NCI-H2171 (cell line): ENCODE results near the gene ZBTB38.

Experiments
- DNase-seq: peaks from one replicate; lab custom pipeline; 2025; lab: John Stamatoyannopoulos, UW

ZBTB38 gene

DNA sequence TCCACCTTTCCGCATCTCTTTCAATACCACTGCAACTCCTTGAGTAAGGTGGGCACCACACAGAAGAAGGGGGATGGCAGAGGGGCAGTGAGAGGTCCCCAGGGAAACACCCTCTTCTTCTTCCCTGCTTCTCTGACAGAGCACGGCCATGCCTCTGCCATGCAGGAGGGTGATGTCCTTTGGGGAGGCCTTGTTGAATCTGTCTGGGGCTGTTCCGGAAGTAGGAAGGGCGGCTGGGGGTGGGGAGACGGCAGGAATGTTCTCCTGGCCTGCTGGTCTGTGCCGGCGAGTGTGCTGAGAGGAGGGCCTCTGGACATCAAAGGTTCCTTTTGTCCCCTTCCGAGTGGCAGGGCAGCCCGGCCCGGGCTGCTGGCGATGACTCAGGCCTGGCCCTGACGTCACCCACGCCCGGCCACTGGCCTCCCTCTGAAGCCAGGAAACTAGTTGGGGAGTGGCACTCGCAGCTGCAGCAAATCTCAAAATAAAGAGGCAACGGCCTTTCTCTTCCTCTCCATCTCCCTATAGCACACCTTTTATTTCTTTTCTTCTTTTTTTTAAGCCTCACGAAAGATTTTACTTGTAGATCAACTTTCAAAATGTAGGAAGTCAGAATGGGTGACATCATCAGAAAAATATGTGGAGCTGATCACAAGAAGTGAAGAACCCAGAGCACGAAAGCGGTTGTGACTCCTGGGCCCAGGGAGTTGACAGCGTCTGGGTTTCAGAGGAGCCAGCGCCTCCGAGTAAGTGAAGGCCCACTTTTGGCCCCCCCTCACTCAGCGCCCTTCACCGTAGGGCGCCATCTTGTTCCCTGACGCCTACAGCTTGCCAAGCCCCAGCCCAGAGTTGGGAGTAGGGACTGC, at the start of gene ZBTB38:
ZBTB38 (plus strand) TSS at position 443 of the 863 bp plus-strand sequence. CDS start 73,885 bp downstream, outside the sequence.
- DNase-seq = no peak

GRCh38 chr3:141320399-141321108, 47.8 kb upstream of the ZBTB38 start:
- no peak for DNase-seq

GRCh38 chr3:141321109-141321497, 47.2 kb upstream of the ZBTB38 start:
- DNase-seq = no peak

GRCh38 chr3:141323936-141324704, 44.2 kb upstream of the ZBTB38 start:
- no peak for DNase-seq

- DNase-seq = no peak
Measured at GRCh38 chr3:141326123-141326522, 42.2 kb upstream of the ZBTB38 start.

GRCh38 chr3:141326626-141327025, 41.7 kb upstream of the ZBTB38 start:
- DNase-seq = no peak

GRCh38 chr3:141328286-141329166, 39.8 kb upstream of the ZBTB38 start:
- no peak for DNase-seq

DNA sequence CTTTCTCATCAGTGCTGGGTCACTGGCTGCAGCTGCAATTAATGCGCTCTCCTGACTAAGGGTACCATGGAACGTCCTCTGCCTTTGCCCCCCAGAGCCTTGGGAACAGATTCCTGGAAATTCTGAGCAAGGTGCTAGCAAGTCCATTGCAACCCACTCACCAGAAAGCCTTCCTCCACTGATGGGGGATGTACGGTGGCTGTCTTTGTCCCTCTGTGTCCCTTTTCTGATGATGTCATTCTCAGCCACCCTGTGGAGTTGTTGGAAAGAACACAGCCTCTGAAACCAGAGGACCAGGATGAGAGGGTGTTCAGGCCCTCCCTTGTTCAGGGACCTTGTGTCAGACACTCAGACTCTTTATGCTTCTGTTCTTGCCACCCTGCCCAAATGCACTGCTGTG, 38.1 kb upstream of the ZBTB38 start:
- DNase-seq = no peak

GRCh38 chr3:141330718-141331376, 37.5 kb upstream of the ZBTB38 start:
- DNase-seq = no peak

DNA sequence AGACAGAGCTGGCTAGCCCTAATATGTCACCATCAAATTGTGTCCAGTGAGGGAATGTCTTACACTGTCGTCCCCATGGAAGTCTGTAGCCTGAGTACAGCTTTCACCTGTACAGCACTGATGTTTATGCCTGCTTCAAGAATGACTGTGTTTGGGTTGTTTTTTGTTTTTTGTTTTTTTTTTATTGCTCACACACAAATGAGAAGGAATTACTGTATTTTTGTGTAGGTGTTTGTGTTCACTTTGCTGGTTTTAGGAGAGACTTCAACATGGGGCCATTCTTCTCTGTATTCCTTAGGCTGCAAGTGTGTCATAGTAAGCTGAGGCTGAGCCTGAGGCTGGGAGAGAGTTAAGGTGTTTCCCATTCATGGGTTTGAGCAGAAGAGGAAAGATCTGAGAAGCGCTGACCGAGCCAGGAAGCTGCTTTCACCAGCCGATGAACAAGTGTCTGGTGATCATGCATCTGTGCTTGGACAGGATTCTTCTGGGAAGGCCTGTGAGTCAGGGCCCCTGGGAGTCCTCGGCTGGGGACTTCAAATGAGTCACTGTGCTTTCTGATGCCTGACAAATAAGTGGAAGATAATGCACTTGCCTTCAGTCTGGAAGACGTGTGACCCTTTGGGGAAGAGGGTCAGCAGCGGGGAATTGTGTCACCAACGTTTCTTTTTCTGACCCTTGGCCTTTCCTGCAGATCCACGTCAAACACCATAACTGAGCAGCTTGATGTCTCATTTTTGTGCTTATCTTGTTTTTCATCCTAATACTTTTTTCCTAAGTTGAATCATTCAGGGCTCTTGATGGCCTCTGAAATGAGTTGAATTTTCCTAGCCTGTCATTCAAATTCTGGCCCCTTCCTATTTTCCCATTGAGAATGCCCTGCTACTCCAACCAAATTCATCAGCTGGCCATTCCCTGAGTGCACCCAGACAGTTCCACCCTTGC, 36.7 kb upstream of the ZBTB38 start:
- no peak for DNase-seq

GRCh38 chr3:141332416-141332815, 35.9 kb upstream of the ZBTB38 start:
- DNase-seq = no peak

DNA sequence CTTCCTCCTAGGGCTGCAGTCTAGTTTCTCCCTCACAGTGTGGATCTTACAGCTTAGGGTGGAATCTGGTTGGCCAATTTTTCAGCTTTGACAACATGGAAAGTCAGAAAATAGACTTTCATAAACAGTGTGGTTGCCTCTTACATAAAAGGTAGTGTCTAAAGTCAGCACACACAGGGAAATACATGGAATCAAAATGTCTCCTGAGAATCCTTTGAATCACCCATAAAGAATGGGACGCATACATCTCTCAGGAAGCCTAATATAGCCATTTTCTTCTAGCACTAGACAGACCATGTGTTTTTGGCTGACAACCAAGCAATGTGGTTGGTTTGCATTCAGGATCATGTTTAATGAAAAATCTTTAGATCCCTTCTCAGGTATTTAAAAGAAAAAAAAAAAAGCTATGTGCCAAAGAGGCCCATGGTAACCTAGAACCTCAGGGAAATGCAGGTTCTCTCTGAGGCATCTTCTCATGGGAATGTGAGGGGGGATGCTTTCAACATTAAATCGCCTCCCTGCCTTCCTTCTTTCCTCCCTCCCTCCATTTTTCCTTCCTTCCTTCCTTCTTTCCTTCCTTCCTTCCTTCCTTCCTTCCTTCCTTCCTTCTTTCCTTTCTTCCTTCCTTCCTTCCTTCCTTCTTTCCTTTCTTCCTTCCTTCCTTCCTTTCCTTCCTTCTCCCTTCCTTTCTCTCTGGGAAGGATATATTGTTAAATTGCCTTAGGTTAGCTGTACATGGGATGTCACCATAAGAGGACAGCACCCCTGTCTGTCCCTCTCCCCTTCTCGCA, 34.3 kb upstream of the ZBTB38 start:
- DNase-seq = no peak

DNA sequence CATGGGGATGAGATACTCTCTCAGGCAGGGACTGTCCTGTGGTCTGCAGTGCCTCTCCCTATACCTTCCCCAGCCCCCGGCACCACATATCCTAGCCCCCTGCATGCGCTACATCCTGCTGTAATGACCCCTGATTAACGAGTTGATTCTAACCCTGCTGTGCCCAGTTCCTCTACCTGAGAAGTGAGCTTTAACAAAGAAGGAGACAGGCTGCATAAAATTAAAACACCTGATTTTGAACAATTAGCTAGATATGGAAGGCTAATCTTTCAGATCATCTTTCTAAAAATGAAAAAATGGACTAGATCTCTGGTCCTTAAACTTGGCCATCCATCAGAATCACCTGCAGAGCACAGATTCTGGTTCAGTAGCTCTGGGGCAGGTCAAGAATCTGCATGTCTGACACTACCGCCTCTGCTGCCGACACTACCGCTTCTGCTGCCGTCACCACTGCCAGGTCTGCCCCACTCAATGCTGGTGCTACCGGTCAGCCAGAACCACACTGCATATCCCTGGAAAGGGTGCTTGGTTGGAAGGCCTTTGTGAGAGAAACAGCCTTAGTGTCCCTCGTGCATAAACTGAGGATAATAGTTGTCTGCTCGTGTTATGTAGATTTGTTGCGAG, 33.6 kb upstream of the ZBTB38 start:
- no peak for DNase-seq

DNA sequence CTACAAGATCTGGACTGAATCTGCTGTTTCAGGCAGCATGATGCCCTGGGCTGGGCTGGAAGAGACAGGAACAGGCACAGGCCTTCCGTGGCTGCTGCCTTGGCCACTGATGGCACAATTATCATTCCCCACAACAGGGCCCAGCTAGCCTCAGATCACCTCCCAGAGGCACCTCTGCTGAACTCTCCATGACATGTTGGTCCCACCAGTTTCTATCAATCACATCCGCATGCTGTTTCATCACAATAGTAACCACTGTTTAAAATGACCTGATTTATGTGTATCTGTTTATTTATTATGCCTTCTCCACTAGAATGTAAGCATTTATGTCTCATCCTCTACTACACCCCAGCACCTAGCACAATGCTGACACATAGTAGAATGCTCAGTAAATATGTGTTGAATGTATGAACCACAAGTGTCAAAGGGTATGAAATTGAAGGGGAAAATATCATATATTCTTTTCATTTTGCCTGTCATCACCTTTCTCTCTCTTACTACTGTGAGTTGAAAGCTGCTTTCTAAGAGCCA, 32.7 kb upstream of the ZBTB38 start:
- no peak for DNase-seq

DNA sequence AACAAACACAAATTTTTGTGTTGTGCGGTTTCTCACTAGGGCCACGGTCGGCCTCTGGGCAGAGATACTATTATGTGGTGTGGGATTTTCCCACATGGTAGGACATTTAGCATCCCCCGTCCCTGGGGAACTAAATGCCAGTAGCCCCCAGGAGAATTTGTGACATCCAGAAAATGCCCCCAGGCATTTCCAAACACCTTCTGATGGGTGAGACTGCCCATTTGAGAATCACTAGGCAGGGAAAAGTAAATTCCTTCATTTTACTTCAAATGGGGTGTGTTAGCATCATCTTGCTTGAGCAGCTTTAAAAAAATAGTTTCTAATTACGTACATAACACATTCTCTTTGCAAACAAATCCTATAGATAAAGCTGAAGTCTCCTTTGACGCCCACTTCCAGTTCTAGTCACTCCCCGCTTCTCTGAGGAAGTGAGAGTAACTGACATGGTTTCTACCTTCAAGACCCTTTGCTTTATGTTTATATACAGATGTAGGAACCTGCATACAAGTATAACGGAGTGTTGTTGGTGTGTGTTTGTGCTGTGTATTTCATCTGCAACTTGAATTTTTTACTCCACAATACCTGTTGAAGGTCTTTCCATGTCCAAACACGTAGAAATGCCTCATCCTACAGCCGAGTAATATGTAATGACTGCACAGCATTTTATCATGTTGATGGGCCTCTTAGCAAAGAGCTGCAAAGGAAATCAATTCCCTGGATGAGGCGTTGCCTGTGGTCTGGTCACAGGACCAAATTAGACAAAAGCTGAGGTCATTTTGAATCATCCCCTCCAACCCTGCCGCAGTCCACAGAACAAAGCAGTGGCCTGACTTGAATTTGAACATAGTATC, 31.4 kb upstream of the ZBTB38 start:
- no peak for DNase-seq

DNA sequence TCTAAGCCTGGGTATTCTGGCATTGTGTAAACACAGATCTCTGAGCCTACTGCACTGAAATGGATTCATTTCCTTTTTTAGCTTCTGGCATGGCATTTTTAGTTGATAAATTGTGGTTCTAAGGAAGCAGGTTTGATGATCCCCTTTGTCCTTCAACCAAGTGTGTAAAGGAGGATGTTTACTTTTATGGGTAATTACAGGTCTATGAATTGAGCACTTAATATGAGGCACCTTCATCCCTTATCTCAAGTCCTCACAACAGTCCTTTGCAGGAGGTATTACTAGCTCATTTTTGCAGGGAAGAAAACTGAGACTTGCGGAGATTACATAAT, 30.8 kb upstream of the ZBTB38 start:
- DNase-seq = no peak

DNA sequence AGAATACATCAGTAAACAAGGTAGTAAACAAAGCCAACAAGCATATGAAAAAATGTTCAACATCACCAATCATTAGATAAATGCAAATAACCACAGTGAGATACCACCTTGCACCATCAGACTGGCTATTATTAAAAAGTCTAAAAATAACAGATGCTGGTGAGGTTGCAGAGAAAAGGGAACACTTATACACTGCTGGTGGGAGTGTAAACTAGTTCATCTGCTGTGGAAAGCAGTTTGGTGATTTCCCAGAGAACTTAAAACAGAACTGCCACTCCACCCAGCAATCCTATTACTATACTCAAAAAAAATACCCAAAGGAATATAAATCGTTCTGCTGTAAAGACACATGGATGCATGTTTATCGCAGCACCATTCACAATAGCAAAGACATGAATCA, 30.3 kb upstream of the ZBTB38 start:
- no peak for DNase-seq

GRCh38 chr3:141338881-141339280, 29.4 kb upstream of the ZBTB38 start:
- DNase-seq = no peak
